HL-60/S4 (cell line): ENCODE data around the gene MEOX1.

Experiments
- in situ Hi-C: fragments of 300-500 bp; cut with MboI; formaldehyde crosslinking; loops from 2 replicates; pipeline ENCODE4 v1.14.3; 2022; ENCODE audit warnings: low sequenced_read_pairs

Gene MEOX1

GRCh38 chr17:43660816-43661493 lies 767 bp downstream of the MEOX1 start:
- in situ Hi-C loops, result no loop called here

- in situ Hi-C loops, result no loop called here
Observed at GRCh38 chr17:43659823-43660617, 1.7 kb downstream of the MEOX1 start.

GRCh38 chr17:43658900-43659299 lies 2.8 kb downstream of the MEOX1 start:
- in situ Hi-C loops, result no loop called here

GRCh38 chr17:43655693-43656255 lies 5.9 kb downstream of the MEOX1 start:
- in situ Hi-C loops, result no loop called here

- in situ Hi-C loops, result no loop called here
Observed at GRCh38 chr17:43652124-43652480, 9.6 kb downstream of the MEOX1 start.

DNA sequence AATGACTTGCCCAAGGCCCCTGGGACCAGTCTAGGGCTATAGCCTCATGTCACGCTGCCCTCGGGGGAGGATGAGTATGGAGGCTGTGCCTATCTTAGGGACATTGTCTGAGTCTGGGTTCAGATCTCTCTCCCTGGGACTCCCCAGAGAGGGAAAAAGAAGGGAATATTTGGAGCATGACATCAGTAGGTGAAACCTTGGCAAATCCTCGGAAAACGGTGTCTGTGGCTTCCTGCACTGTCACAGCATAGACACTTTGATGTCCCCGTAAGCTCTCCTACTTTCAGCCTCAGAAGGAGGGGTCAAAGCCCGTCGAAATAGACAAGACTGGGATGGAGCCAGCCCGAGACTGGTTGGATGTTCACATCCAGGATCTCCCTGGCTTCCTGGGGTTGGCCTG lies 11.3 kb downstream of the MEOX1 start:
- in situ Hi-C loops, result no loop called here

GRCh38 chr17:43648916-43649315 lies 12.8 kb downstream of the MEOX1 start:
- in situ Hi-C loops, result no loop called here

- in situ Hi-C loops, result no loop called here
Observed at GRCh38 chr17:43645765-43646481, 15.8 kb downstream of the MEOX1 start.

DNA sequence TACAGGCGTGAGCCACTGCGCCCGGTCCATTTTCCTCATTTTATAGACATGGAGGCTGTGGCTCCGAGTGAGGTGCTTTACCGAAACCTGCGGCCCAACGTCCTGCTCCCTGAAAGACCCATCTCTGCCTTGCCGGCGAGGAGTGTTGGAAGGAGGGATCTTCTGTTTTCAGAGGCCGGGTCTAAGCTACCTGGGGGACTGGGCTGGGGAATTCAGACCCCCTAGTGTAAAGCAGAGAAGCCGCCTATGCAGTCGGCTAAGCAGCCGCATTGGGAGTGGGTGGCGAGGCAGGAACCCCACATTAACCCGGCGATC lies 16.3 kb downstream of the MEOX1 start:
- in situ Hi-C loops, result no loop called here

- in situ Hi-C loops, result no loop called here
Observed at GRCh38 chr17:43644081-43644480, 17.6 kb downstream of the MEOX1 start.

DNA sequence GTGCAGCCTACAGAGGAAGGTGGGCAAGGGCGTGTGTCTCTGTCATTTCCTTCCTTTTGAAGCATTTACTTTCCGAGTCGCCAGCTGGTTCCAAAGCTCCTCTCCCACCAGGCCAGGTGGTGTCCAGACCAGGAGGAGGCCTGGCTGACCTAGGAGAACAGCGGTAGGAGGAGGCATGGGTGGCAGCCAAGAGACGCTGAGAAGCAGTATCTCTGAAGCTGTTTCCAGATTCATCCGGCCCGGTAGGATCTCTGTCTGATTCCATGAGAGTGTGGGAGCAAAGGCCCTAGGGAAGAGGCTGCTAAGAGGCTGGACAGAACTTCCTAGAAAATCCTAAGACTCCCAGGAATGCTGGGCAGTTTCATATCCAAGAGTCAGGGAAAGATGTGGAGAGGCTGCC lies 20.3 kb downstream of the MEOX1 start:
- in situ Hi-C loops, result no loop called here

- in situ Hi-C loops, result no loop called here
Observed at GRCh38 chr17:43640491-43641252, 21.1 kb downstream of the MEOX1 start.

DNA sequence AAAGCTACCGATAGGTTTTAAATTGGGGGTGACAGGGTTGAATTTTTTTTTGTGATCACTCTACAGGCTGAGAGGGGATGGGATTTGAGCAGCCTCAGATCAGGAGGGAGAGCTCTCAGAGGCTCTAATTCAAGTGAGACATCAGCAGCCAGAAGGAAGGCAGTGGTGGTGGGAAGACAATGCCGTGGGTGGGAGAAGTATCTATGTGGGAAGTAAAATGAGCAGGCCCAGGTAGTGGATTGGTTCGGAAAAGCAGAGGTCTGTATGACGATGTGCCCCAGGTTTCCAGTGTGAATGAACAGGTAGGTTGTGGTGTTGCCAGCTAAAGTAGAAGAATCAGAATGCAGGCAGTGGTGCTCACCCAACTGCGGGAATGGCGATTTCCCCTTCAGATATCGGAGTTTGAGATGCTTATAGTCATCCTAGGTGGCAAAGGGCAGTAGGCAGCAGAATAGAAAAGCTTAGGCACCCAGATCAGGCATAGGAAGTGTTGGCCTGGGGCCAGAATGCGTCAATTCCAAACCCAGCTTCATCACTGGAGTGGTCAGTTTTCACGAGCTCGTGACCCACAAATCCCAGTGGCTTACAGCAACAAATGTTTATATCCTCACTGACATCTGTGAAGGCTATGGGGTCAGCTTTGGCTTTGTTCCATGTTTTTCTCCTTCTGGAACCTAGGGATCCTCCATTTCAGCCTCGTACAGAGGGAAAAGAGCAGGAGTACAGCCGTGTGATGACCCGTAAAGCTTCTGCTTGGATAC lies 24.0 kb downstream of the MEOX1 start:
- in situ Hi-C loops, result no loop called here

- in situ Hi-C loops, result no loop called here
Observed at GRCh38 chr17:43636426-43636825, 25.3 kb downstream of the MEOX1 start.

GRCh38 chr17:43634591-43635125 lies 27.1 kb downstream of the MEOX1 start:
- in situ Hi-C loops, result no loop called here

- in situ Hi-C loops, result no loop called here
Observed at GRCh38 chr17:43632221-43632620, 29.5 kb downstream of the MEOX1 start.

GRCh38 chr17:43631429-43631828 lies 30.3 kb downstream of the MEOX1 start:
- in situ Hi-C loops, result no loop called here

DNA sequence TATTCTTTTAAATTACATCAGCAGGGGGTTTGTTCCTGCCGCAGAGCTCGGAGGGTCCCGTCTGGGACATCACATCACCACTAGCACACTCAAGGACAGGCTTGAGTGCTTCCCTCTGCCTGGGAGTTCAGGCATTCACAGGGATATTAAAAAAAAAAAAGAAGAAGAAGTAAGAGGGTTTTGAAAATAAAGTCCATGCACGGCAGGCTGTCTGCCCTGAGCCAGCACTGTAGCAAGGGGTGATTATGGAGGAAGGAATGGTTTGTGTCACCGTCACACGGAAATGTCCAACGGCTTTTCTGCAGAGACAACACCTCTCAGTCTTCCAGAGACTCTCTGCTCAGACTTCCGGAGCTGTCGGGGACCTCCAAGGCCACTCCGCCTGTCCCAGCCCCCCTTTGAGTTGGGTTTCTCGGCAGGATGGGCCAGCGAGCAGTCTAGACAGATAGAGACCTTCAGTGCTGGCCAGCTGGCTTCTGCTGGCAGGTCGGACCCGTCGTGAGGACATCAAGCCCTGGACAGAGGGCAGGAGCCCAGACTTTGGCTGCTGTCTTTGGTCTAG lies 33.6 kb downstream of the MEOX1 start:
- in situ Hi-C loops, result no loop called here

GRCh38 chr17:43627653-43628052 lies 34.1 kb downstream of the MEOX1 start:
- in situ Hi-C loops, result no loop called here

DNA sequence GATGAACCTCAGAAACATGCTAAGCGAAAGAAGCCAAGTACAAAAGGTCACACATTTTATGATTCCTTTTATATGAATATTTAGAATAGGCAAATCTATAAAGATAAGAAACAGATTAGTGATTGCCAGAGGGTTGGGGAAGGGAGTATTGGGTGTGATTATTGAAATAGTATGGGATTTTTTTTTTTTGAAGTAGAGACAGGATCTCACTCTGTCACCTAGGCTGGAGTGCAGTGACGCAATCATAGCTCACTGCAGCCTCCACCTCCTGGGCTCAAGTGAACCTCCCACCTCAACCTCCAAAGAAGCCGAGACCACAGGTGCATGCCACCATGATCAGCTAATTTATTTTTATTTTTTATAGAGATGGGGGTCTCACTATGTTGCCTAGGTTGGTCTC lies 35.7 kb downstream of the MEOX1 start:
- in situ Hi-C loops, result no loop called here
